GM12872 (cell line): Measurements from ENCODE around the gene KSR1.

ENCODE experiments used
- TF ChIP-seq, protein P1 (sequence below): IDR thresholded peaks from 3 replicates; pipeline ENCODE4 v1.5.1; 2011; ENCODE audit warnings: low read depth, mild to moderate bottlenecking, low read length, moderate library complexity; ENCODE audit not compliant: insufficient read depth

KSR1 gene

DNA sequence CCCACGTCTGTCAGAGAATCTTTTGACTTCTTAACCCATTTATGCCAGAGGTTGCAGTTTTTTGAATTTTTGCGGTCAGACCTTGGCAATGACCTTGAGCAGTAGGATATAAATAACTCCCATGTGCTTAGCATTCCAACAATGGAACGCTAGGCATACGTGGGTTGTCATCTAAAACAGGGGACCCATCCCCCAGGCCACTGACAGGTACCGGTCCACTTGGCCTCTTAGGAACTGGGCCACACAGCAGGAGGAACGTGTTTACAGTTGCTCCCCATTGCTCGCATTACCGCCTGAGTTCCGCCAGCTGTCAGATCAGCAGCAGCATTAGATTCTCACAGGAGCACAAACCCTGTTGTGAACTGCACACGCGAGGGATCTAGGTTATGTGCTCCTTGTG, 97.9 kb downstream of the KSR1 start:
- TF ChIP-seq, protein P1, sequence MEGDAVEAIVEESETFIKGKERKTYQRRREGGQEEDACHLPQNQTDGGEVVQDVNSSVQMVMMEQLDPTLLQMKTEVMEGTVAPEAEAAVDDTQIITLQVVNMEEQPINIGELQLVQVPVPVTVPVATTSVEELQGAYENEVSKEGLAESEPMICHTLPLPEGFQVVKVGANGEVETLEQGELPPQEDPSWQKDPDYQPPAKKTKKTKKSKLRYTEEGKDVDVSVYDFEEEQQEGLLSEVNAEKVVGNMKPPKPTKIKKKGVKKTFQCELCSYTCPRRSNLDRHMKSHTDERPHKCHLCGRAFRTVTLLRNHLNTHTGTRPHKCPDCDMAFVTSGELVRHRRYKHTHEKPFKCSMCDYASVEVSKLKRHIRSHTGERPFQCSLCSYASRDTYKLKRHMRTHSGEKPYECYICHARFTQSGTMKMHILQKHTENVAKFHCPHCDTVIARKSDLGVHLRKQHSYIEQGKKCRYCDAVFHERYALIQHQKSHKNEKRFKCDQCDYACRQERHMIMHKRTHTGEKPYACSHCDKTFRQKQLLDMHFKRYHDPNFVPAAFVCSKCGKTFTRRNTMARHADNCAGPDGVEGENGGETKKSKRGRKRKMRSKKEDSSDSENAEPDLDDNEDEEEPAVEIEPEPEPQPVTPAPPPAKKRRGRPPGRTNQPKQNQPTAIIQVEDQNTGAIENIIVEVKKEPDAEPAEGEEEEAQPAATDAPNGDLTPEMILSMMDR, result no peak

DNA sequence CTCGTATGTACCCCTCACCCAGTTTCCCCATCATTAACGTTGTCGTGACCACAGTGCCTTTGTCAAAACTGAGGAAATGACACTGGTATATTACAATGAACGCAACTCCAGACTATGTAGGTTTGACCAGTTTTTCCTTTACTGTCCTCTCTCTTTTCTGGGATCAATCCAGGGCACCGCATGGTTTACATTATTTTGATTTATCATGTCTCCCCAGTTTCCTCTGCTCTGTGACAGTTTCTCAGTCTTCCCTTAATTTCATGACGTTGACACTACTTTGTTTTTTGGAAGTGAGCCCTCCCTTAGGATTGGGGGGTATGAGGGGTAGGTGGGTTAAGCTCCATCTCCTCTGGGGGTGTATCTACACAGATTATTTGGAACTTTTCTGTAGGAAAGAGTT, 98.7 kb downstream of the KSR1 start:
- TF ChIP-seq, protein P1, result no peak

DNA sequence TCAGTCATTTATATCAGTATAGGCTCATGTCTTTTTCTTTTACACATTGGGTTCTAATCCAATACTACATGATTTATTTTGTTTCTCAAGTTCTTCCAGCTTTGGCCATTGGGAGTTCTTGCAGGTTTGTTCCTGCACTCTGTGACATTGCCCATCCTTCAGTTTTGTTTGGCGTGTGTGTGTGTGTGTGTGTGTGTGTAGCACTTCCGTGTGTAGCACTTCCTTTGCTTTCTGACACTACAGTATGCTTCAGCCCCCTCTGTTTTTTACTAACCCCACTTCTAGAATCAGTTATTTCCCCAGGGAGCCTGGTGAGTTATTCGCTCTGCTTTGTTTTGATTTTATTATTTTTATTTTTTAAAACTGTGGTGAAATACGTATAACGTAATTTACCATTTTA, 99.1 kb downstream of the KSR1 start:
- TF ChIP-seq, protein P1, result no peak

DNA sequence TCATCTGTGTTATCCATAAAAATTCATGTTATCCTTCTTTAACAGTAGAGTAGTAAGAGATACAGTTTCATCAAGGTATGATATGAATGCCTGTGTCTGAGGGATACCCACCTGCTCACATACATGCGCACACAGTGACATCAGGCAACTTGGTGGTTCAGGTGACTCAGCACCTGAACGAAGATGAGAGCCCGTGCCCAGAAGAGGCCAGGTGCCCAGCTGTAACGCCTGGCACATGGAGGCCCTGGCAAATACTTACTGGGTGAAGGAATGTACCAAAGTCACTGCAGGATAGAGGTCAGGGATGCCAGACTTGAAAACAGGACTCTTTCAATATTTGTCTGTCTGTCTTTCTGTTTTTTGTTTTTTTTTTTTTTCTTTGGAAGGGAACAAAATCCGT, 102.1 kb downstream of the KSR1 start:
- TF ChIP-seq, protein P1, result no peak

DNA sequence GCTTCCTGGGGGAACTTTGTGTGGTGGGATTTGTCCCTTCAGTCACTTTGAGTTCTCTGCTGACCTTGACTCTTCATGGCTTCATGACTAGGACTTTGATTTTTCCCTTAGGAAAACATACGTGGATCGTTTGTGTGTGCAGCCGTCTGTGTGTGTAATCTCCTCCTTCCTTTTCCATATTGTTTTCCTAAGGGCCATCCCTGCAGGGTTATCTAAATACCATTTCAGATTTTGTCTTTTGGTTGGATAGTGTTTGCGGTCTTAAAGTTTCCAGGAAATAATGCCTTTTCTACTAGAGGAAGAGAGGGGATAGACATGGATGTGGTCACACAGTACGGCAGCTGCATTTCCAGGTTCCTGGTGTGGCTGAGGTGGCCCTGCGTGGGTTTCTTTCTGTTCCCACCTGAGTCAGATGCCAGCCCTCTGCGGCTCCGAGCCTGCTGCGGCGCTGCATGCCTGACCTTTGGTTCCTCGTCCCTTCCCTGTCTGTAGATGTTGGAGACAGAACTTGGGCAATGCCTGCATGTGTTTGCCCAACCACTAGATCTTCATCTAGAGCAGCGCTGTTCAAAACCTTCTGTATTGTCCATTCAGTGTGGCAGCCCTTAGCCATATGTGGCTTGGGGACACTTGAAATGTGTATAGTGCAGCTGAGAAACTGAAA, 102.7 kb downstream of the KSR1 start:
- TF ChIP-seq, protein P1, result no peak

DNA sequence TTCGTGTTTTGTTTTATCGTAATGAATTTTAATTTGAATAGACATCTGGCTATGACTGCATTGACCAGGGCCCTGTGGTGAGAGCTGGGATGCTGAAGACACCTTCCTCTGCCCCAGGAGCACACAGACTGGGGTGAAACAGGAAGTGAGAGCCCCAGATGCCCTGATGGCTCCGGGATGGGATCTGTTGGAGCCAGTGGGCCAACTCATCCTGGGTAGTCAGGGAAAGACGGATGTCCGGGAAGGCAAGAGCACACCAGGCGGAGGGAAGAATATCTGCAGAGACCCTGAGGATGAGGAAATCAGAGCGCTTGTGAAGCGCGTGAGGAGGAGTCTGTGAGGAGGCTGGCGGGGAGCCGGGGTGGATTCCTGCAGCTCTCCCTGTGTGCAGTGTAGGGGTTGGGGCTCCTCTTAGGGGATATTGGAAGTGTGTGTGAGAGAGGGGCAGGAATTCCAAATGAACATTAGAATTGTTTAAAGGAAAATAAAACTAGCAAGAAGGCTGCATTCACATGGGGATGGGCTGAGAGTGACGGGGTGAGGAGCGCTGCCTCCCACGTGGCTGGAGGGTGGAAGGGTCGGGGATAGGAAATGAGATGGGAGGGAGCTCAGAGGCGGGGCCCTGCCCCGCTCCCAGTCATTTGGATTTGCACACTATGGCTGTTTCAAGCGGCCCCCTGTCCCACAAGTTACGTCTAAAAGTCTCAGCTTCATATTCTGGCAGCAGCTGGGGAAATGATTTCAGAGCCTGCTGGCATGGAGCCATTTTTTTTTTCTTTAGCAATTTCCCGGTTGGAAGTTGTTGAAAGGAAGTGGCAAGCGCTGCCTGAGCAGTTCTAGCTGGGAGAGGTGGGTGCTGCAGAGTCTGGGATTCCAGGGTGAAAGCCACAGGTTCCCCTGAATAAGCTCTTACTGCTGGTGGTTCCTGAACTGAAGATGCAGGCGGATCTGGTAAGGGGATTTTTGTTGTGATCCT, 103.5 kb downstream of the KSR1 start:
- TF ChIP-seq, protein P1, result no peak

DNA sequence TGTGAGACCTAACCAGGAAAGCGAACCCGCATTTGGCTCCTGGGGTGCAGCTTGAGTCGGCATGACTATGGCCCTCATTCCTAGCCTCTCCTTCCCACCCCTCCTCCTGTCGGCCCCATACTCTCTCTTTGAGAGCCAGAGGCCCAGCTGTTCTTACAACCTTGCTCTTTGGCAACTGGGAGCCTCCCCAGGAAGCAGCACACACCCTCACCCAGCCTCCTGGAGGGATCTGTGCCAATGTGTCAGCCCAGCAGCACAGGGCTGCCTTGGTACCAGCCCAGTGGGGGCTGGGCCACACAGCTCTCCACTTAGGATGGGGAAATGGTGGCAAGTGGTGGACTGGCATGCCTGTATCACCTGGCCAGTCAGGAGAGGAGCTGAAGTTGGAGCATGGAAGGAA, 104.4 kb downstream of the KSR1 start:
- TF ChIP-seq, protein P1, result no peak
